Activated B cell treated with CpG ODN at 0.5 μM for 24 hours (primary cell): ENCODE data around the gene KLHL11. TPM values are rescaled to one million over a fixed set of nuclear protein-coding genes. Genes with fewer than 3 reads are reported as not detected.
"Not testable (repeated sequence)": the region's sequence is repeated elsewhere in the genome, so short reads cannot be mapped to it uniquely, and the experiment has no call there.

Experiments
- ATAC-seq: fragments of 200-7000 bp; cut with Tn5 transposase; one replicate; pipeline ENCODE4 v1.10.0; 2021; ENCODE audit warnings: low read depth, mild to moderate bottlenecking, moderate library complexity
- CTCF ChIA-PET: fragments of 350-600 bp; sonication (Branson Sonifier 250); formaldehyde crosslinking; loops from one replicate; lab custom pipeline; 2021; ENCODE audit warnings: antibody characterized with exemption; lab: Charles Lee
- POLR2A ChIA-PET: fragments of 350-600 bp; sonication (Branson Sonifier 250); formaldehyde crosslinking; loops from one replicate; lab custom pipeline; 2021; ENCODE audit warnings: antibody characterized with exemption; lab: Charles Lee
- DNase-seq: peaks from one replicate; pipeline ENCODE4 v3.0.0; 2022
- H3K27ac Mint-ChIP-seq: one replicate; pipeline ENCODE4 v1.8.0; 2020; ENCODE audit warnings: mixed read lengths
- H3K27me3 Mint-ChIP-seq: one replicate; pipeline ENCODE4 v1.8.0; 2021; ENCODE audit warnings: mixed read lengths
- H3K36me3 Mint-ChIP-seq: one replicate; pipeline ENCODE4 v1.8.0; 2021; ENCODE audit warnings: low read depth, mixed read lengths
- H3K4me1 Mint-ChIP-seq: one replicate; pipeline ENCODE4 v1.8.0; 2021; ENCODE audit warnings: mixed read lengths
- H3K4me3 Mint-ChIP-seq: one replicate; pipeline ENCODE4 v1.8.0; 2020; ENCODE audit warnings: mild to moderate bottlenecking, mixed read lengths
- H3K9me3 Mint-ChIP-seq: one replicate; pipeline ENCODE4 v1.8.0; 2020; ENCODE audit warnings: mixed read lengths
- intact Hi-C: fragments of 100-400 bp; cut with micrococcal nuclease; formaldehyde crosslinking; loops from one replicate; pipeline ENCODE4 v1.15.1; 2024
- total RNA-seq: library from RNA; stranded (reverse); gene quantifications from 2 replicates; pipeline ENCODE4 v1.2.3, GENCODE V29; 2022
- TF ChIP-seq, protein P1 (sequence below): fragments of 200-600 bp; IDR thresholded peaks from one replicate; pipeline ENCODE4 v1.8.0; 2022; ENCODE audit warnings: antibody characterized with exemption, mild to moderate bottlenecking

The KLHL11 gene
- total RNA-seq, 1 donor from 2014 or later = 17.3 TPM

DNA sequence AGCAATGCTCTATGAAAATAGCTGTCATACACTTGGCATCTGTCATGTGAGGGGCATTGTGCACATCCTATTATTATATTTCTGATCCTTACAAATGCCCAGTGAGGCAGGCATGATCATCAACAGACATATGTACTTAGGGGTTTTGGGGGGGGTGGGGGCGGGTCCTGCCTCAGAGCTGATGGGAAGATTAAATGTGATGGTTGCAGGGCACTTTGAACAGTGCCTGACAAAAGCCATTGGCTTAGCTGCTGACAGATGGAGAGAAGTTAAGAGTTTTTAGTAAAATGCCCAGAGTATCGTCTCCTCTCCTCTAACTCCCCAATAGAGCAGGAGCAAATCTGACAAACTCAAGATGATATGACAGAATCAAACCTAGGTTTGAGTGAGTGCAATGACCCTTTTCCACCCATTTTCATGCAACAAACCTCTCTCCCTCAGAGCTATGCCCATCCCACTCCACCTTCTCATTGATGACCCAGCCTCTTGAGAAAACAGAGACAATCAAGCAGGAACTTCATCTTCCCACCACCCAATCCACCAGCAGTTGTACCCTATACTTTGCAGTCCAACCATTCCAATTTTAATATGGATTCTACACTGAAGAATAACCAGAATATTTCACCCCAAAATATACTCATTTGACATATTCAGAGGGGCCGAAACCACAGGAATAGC, 4.8 kb downstream of the KLHL11 start:
- Mint-ChIP-seq H3K27ac (no peak overlapping the region), H3K4me1 (peaks cover 21% of the 10 kb centered on the region), H3K4me3 (no peak overlapping the region), H3K27me3 (no peaks in the 10 kb centered on the region), H3K9me3 (no peaks in the 10 kb centered on the region), H3K36me3 (peaks cover 2% of the 10 kb centered on the region)
- no peak for DNase-seq
- no peak for ATAC-seq
- ChIA-PET CTCF (no interaction called here), POLR2A (no interaction called here)
- intact Hi-C loops = loop anchor here (10.0 kb wide), 2 partner anchors 126 to 1534 kb away; partner anchors contain the start of genes ARL4D and HAP1
- TF ChIP-seq, protein P1, sequence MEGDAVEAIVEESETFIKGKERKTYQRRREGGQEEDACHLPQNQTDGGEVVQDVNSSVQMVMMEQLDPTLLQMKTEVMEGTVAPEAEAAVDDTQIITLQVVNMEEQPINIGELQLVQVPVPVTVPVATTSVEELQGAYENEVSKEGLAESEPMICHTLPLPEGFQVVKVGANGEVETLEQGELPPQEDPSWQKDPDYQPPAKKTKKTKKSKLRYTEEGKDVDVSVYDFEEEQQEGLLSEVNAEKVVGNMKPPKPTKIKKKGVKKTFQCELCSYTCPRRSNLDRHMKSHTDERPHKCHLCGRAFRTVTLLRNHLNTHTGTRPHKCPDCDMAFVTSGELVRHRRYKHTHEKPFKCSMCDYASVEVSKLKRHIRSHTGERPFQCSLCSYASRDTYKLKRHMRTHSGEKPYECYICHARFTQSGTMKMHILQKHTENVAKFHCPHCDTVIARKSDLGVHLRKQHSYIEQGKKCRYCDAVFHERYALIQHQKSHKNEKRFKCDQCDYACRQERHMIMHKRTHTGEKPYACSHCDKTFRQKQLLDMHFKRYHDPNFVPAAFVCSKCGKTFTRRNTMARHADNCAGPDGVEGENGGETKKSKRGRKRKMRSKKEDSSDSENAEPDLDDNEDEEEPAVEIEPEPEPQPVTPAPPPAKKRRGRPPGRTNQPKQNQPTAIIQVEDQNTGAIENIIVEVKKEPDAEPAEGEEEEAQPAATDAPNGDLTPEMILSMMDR = no peak

DNA sequence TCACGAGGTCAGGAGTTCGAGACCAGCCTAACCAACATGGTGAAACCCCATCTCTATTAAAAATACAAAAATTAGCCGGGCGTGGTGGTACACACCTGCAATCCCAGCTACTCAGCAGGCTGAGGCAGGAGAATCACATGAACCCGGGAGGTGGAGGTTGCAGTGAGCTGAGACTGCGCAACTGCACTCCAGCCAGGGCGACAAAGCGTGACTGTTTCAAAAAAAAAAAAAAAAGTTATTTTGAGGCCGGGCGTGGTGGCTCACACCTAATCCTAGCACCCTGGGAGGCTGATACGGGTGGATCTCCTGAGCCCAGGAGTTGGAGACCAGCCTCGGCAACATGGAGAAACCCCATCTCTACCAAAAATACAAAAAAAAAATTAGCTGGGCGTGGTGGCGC, 13.8 kb downstream of the KLHL11 start:
- Mint-ChIP-seq H3K36me3 (peaks cover 31% of the 10 kb centered on the region), H3K4me1 (peaks cover 40% of the 10 kb centered on the region)
- H3K27ac Mint-ChIP-seq, DNase-seq, H3K4me3 Mint-ChIP-seq, CTCF ChIA-PET, H3K27me3 Mint-ChIP-seq, intact Hi-C loops, H3K9me3 Mint-ChIP-seq: not testable (repeated sequence)
- ATAC-seq = peak; percentile 37
- POLR2A ChIA-PET = interaction anchor here (0.6 to 0.7 kb wide), 3 partner anchors 39 to 1755 kb away, joined by 3 read pairs; no protein-coding TSS in a partner anchor

DNA sequence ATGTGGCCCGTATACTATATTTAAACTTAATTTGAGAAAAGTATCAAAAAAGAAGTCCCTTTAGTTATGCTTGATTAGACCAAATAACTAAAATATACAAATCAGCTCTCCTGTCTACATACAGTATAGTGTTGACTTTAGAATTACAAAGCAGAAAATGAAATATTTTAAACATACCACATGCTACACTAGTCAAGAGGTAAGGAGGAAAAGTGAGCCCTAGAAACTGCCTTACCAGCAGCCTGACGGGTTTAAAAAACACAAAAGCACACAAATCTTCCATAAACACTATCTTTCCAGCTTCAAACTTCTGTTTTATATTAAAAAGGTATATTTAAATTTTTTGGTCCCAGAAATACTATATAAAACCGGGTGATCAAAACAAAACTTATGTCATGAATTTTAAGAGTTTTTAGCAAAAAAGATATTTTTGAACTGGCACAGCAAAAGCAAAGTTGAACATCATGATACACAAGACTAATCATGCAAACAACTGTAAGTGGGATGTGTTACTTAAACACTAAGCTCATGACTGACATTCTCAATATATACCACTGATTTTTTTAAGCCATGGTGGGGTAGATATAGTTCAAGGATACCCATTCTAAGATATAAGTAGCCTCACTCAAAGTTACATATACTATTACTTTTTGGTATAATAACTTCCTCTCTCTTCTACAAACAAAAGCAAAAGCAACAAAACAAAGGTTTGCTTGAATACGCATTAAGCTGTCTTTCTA, 15.8 kb downstream of the KLHL11 start:
- TF ChIP-seq, protein P1 = no peak
- Mint-ChIP-seq H3K9me3 (no peaks in the 10 kb centered on the region), H3K27me3 (no peaks in the 10 kb centered on the region), H3K4me3 (no peak overlapping the region), H3K4me1 (peaks cover 40% of the 10 kb centered on the region), H3K36me3 (peaks cover 22% of the 10 kb centered on the region), H3K27ac (peak overlapping the region; percentile 42)
- ChIA-PET POLR2A (interaction anchor here (0.5 to 2.2 kb wide), 5 partner anchors 15 to 114 kb away, joined by 3 to 7 read pairs (median 3); partner anchors contain the start of gene KLHL11), CTCF (interaction anchor here (1.6 kb wide), 1 partner anchor 266 kb away, joined by 3 read pairs; no protein-coding TSS in a partner anchor)
- intact Hi-C loops = no loop called here
- ATAC-seq = no peak
- DNase-seq = no peak

DNA sequence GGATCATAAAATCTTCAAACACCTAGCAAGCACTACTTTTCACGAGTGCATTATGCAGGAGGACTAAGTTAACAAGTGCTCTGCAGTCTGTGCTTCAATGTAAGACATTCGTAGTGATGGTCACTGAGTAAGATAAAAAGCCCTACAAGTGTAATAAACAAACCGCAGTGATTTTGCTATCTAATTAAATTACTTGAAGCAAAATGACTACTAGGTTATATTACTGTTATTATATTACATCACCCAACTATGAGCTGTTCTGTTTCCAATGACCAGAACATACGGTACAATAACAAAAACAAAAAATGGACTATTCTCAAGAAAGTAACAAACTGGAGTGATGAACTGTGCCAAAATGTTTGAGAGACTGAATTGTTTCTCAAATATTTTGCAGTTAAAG, 16.4 kb downstream of the KLHL11 start:
- no peak for DNase-seq
- Mint-ChIP-seq H3K36me3 (peaks cover 16% of the 10 kb centered on the region), H3K4me1 (peaks cover 40% of the 10 kb centered on the region), H3K27me3 (no peaks in the 10 kb centered on the region), H3K9me3 (no peaks in the 10 kb centered on the region), H3K4me3 (no peak overlapping the region), H3K27ac (peak overlapping the region; percentile 42)
- POLR2A ChIA-PET = interaction anchor here (2.2 kb wide), 1 partner anchor 16 kb away, joined by 7 read pairs; the partner anchor contains the start of gene KLHL11
- no peak for ATAC-seq
- intact Hi-C loops = no loop called here
- TF ChIP-seq, protein P1 = no peak
- CTCF ChIA-PET = interaction anchor here (1.6 kb wide), 1 partner anchor 267 kb away, joined by 3 read pairs; no protein-coding TSS in a partner anchor

DNA sequence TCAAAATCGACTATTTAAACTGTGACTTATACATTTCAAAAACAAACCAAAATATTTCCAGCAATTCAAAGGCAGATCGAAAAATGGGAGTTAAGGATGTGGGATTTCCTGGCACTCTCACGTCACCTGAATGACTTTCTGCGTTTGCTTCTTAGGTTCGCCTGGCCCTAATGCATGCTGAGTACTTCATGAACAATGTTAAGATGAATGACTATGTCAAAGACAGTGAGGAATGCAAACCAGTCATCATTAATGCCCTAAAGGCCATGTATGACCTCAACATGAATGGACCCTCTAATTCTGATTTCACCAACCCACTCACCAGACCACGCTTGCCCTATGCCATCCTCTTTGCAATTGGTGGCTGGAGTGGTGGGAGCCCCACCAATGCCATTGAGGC, 20.3 kb downstream of the KLHL11 start:
- H3K4me3 Mint-ChIP-seq = no peak overlapping the region
- ATAC-seq (no peak), DNase-seq (no peak)
- no peaks in the 10 kb centered on the region for H3K9me3 Mint-ChIP-seq
- ChIA-PET CTCF (no interaction called here), POLR2A (no interaction called here)
- peaks cover 17% of the 10 kb centered on the region for H3K4me1 Mint-ChIP-seq
- intact Hi-C loops = no loop called here
- H3K36me3 Mint-ChIP-seq = peaks cover 2% of the 10 kb centered on the region
- H3K27ac Mint-ChIP-seq = no peak overlapping the region
- no peaks in the 10 kb centered on the region for H3K27me3 Mint-ChIP-seq
- TF ChIP-seq, protein P1 = no peak

DNA sequence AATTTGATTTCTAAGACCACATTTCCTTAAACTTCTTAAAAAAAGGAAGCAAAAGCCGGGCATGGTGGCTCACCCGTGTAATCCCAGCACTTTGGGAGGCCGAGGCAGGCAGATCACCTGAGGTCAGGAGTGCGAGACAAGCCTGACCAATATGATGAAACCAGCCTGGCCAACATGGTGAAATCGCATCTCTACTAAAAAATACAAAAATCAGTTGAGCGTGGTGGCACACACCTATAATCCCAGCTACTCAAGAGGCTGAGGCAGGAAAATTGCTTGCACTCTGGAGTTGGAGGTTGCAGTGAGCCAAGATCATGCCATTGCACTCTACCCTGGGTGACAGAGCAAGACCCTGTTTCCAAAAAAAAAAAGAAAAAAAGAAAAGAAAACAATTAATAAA, 24.4 kb downstream of the KLHL11 start:
- CTCF ChIA-PET, H3K9me3 Mint-ChIP-seq, intact Hi-C loops, H3K27me3 Mint-ChIP-seq, H3K27ac Mint-ChIP-seq, H3K4me3 Mint-ChIP-seq, H3K4me1 Mint-ChIP-seq, POLR2A ChIA-PET, ATAC-seq, H3K36me3 Mint-ChIP-seq, DNase-seq: not testable (repeated sequence)

DNA sequence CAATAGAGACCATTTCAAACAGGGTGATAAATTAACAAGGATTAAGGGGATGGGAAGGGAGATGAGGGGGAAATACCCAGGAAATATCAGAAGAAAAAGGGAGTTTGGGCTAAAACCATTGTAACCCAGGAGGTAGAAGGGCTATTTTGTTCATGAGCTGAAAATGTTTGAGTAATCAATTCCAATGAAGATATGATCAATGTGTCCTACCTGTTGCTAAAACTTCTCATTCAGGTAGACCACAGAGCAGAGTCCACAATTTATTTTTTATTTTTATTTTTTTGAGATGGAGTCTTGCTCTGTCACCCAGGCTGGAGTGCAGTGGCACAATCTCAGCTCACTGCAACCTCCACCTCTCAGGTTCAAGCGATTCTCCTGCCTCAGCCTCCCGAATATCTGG, 25.8 kb downstream of the KLHL11 start:
- H3K4me1 Mint-ChIP-seq = peaks cover 13% of the 10 kb centered on the region
- H3K27ac Mint-ChIP-seq, POLR2A ChIA-PET, DNase-seq, intact Hi-C loops, H3K27me3 Mint-ChIP-seq, H3K36me3 Mint-ChIP-seq, H3K9me3 Mint-ChIP-seq, ATAC-seq, CTCF ChIA-PET, H3K4me3 Mint-ChIP-seq: not testable (repeated sequence)
